Calu3 (cell line): Measurements from ENCODE around the gene PIGQ. TPM values are rescaled to one million over a fixed set of nuclear protein-coding genes. Genes with fewer than 3 reads are reported as not detected.
"Not testable (repeated sequence)": the region's sequence is repeated elsewhere in the genome, so short reads cannot be mapped to it uniquely, and the experiment has no call there.

Experiments used
- BruUV-seq: library from RNA; stranded (reverse); fragments of 400-500 nt; replicated peaks from 2 replicates; lab custom pipeline; 2021; lab: Mats Ljungman, UMichigan
- CTCF ChIA-PET: fragments of 300-600 bp; sonication (Branson Sonifier 250); formaldehyde crosslinking; loops from one replicate; lab custom pipeline; 2022; ENCODE audit warnings: antibody characterized with exemption; lab: Charles Lee
- DNase-seq: peaks from one replicate; pipeline ENCODE4 v3.0.0; 2022
- H3K27ac Mint-ChIP-seq: one replicate; pipeline ENCODE4 v1.8.0; 2022; ENCODE audit warnings: mixed read lengths; ENCODE audit not compliant: unreplicated experiment
- H3K27me3 Mint-ChIP-seq: one replicate; pipeline ENCODE4 v1.8.0; 2022; ENCODE audit warnings: mixed read lengths; ENCODE audit not compliant: unreplicated experiment
- H3K36me3 Mint-ChIP-seq: one replicate; pipeline ENCODE4 v1.8.0; 2022; ENCODE audit warnings: mild to moderate bottlenecking, moderate library complexity, mixed read lengths; ENCODE audit not compliant: insufficient read depth, unreplicated experiment
- H3K4me1 Mint-ChIP-seq: one replicate; pipeline ENCODE4 v1.8.0; 2022; ENCODE audit warnings: mild to moderate bottlenecking, low read depth, mixed read lengths; ENCODE audit not compliant: unreplicated experiment
- H3K4me3 Mint-ChIP-seq: one replicate; pipeline ENCODE4 v1.8.0; 2022; ENCODE audit warnings: mild to moderate bottlenecking, low read depth, moderate library complexity, mixed read lengths; ENCODE audit not compliant: unreplicated experiment
- H3K9me3 Mint-ChIP-seq: one replicate; pipeline ENCODE4 v1.8.0; 2022; ENCODE audit warnings: low read depth, mixed read lengths; ENCODE audit not compliant: unreplicated experiment
- intact Hi-C: fragments of 100-400 bp; cut with micrococcal nuclease; formaldehyde crosslinking; loops from one replicate; pipeline ENCODE4 v1.10.0; 2022; ENCODE audit not compliant: unreplicated experiment
- total RNA-seq: library from RNA; stranded (reverse); gene quantifications from 2 replicates; pipeline ENCODE4 v1.2.3, GENCODE V29; 2022
- TF ChIP-seq, protein P1 (sequence below): fragments of 200-600 bp; IDR thresholded peaks from one replicate; pipeline ENCODE4 v1.8.0; 2022; ENCODE audit warnings: antibody characterized with exemption; ENCODE audit not compliant: unreplicated experiment

Gene PIGQ
- total RNA-seq, 1 experiment from 2014 or later = 101 TPM

DNA sequence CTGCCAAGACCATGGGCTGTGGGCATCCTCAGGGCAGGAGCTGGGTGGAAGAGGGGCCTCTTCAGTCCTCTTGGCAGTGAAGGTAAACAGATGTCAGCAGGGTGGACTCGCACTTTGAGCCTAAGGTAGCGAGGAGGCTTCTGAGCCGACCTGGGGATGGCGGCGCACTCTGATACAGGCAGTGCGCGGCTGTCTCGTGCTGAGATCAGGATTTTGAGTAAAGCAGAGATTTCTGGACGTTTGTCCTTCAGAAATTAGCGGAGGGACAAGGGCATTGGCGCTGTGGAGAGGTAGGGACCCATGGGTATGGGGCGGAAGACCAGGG is 26.9 kb downstream of the PIGQ start:
- BruUV-seq = no TSS peak
- CTCF ChIA-PET = no interaction called here
- no peak overlapping the region for H3K4me3 Mint-ChIP-seq

DNA sequence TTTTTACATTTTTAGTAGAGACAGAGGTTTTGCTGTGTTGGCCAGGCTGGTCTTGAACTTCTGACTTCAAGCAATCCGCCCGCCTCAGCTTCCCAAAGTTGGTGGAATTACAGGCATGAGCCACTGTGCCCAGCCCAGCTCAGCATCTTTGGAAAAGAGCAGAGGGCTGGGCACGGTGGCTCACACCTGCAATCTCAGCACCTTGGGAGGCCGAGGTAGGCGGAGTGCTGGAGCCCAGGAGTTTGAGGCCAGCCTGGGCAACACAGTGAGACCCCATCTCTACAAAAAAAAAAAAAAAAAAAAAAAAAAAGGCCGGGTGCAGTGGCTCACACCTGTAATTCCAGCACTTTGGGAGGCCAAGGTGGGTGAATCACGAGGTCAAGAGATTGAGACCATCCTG is 27.9 kb downstream of the PIGQ start:
- intact Hi-C loops, H3K27me3 Mint-ChIP-seq, H3K27ac Mint-ChIP-seq, H3K9me3 Mint-ChIP-seq, BruUV-seq, DNase-seq, H3K4me3 Mint-ChIP-seq: not testable (repeated sequence)
- Mint-ChIP-seq H3K4me1 (peaks cover 35% of the 10 kb centered on the region), H3K36me3 (peaks cover 50% of the 10 kb centered on the region)
- CTCF ChIA-PET = interaction anchor here (0.6 kb wide), 1 partner anchor 11 kb away, joined by 4 read pairs; no protein-coding TSS in a partner anchor

More for the DNA sequence above, 26.9 kb downstream of the PIGQ start:
- no peaks in the 10 kb centered on the region for H3K27me3 Mint-ChIP-seq
- H3K27ac Mint-ChIP-seq = no peak overlapping the region
- intact Hi-C loops = no loop called here
- peaks cover 59% of the 10 kb centered on the region for H3K36me3 Mint-ChIP-seq
- no peaks in the 10 kb centered on the region for H3K9me3 Mint-ChIP-seq
- DNase-seq = no peak
- peaks cover 44% of the 10 kb centered on the region for H3K4me1 Mint-ChIP-seq
- TF ChIP-seq, protein P1, sequence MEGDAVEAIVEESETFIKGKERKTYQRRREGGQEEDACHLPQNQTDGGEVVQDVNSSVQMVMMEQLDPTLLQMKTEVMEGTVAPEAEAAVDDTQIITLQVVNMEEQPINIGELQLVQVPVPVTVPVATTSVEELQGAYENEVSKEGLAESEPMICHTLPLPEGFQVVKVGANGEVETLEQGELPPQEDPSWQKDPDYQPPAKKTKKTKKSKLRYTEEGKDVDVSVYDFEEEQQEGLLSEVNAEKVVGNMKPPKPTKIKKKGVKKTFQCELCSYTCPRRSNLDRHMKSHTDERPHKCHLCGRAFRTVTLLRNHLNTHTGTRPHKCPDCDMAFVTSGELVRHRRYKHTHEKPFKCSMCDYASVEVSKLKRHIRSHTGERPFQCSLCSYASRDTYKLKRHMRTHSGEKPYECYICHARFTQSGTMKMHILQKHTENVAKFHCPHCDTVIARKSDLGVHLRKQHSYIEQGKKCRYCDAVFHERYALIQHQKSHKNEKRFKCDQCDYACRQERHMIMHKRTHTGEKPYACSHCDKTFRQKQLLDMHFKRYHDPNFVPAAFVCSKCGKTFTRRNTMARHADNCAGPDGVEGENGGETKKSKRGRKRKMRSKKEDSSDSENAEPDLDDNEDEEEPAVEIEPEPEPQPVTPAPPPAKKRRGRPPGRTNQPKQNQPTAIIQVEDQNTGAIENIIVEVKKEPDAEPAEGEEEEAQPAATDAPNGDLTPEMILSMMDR = no peak

DNA sequence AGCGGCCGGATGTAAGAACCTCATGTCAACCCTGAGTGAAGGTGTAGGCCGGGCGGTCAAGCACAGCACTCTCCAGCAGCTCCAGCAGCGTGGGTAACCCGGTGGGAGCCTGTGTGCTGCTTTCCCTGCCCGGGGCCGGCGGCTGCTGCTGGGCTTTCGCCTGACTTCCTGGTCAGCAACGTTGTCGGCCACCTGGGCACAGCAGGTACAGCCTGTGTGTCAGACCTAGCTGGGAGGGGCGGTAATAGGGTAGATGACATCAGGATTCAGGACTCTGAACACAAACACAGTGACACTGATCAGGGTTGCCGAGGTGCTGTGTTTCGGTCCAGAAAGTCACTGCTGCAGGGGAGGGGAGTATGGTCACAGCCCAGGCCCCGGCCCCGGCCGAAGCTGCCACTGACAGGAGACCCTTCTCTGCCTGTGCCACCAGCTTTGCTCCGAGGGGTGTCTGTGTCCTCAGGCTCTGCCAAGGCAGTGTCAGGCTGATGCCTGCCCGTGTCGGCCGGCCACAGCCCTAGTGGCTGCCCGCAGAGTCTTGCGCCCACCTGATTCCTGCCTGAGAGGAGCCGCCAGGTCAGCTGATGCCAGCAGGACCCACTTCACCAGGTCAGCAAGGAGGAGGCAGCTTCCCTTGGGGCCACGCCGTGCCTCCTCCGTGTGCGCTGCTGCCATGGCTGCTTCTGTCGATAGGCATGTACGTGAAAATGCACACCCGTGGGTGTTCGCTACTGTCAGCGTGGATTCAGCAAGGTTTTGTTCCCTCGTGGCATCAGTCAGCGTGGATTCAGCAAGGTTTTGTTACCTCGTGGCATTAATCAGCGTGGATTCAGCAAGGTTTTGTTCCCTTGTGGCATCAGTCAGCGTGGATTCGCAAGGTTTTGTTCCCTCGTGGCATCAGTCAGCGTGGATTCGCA is 29.3 kb downstream of the PIGQ start:
- BruUV-seq = no TSS peak
- Mint-ChIP-seq H3K4me3 (no peak overlapping the region), H3K27me3 (no peaks in the 10 kb centered on the region), H3K4me1 (peaks cover 20% of the 10 kb centered on the region), H3K27ac (no peak overlapping the region), H3K9me3 (no peaks in the 10 kb centered on the region), H3K36me3 (peaks cover 38% of the 10 kb centered on the region)
- intact Hi-C loops = no loop called here
- CTCF ChIA-PET = no interaction called here
- TF ChIP-seq, protein P1 = no peak
- no peak for DNase-seq

DNA sequence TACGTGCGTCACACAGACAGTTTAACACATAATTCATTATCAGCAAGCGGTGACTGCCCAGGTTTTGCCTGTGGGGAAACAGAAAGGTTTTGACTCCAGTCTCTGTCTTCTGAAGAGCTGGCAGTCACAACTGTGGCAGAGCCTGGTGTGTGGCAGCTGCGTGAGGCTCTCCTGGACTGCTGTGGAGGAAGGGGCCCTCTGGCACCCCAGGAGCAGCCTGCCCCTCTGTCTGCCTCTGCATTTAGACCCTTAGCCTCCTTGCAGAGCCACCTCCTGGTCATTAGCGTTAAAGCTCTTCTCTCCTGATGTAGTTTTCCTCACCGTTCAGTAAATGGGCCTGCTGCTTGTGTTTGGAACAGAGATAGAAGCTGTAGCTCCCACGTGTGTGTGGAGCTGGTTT is 31.0 kb downstream of the PIGQ start:
- Mint-ChIP-seq H3K9me3 (peaks cover 4% of the 10 kb centered on the region), H3K27me3 (no peaks in the 10 kb centered on the region), H3K4me3 (no peak overlapping the region), H3K36me3 (peaks cover 25% of the 10 kb centered on the region), H3K4me1 (peaks cover 7% of the 10 kb centered on the region), H3K27ac (no peak overlapping the region)
- TF ChIP-seq, protein P1 = peak; percentile 25
- CTCF ChIA-PET = no interaction called here
- BruUV-seq = no TSS peak
- intact Hi-C loops = no loop called here
- DNase-seq = no peak

DNA sequence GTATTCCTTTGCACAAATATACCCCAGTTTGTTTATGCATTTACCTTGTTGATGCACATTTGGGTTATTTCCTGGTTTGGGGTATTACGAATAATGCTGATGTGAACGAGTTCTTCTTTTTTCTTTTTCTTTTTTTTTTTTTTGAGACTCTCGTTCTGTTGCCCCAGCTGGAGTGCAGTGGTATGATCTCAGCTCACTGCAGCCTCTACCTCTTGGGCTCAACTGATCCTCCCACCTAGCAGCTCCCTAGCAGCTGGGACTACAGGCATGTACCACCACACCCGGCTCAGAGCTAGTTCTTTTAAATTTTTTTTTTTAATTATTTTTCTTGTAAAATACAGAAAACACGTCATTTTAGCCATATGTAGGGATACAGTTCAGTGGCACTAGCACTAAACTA is 34.2 kb downstream of the PIGQ start:
- no peak for DNase-seq
- Mint-ChIP-seq H3K27ac (no peak overlapping the region), H3K4me3 (no peak overlapping the region), H3K27me3 (no peaks in the 10 kb centered on the region), H3K4me1 (no peaks in the 10 kb centered on the region), H3K9me3 (peaks cover 4% of the 10 kb centered on the region), H3K36me3 (peaks cover 3% of the 10 kb centered on the region)
- TF ChIP-seq, protein P1 = no peak
- CTCF ChIA-PET = no interaction called here
- intact Hi-C loops = no loop called here
- BruUV-seq = no TSS peak
